ENCODE measurements around the gene SBF2. TPM values are rescaled to one million over a fixed set of nuclear protein-coding genes. Genes with fewer than 3 reads are reported as not detected.

Gene SBF2
- total RNA-seq, 1 experiment from 2014 or later: 31.3 TPM

- Histone ChIP-seq H2AFZ (ENCODE audit: low read length) (peak overlapping the region; percentile 65), H3K27me3 (ENCODE audit: low read length) (no peaks in the 10 kb centered on the region), H3K27ac (ENCODE audit: low read length) (peak overlapping the region; percentile 89), H3K9me3 (ENCODE audit: low read length) (no peaks in the 10 kb centered on the region), H4K20me1 (ENCODE audit: low read length) (peaks cover 10% of the 10 kb centered on the region), H3K36me3 (ENCODE audit: low read depth, low read length) (no peaks in the 10 kb centered on the region), H3K4me3 (ENCODE audit: low read length) (peak overlapping the region; percentile 93), H3K9ac (ENCODE audit: low read length) (peak overlapping the region; percentile 77), H3K9me2 (replicated peaks; ENCODE audit: low read length) (no peaks in the 10 kb centered on the region), H3F3A (ENCODE audit: low read length, unreplicated experiment) (no peaks in the 10 kb centered on the region), H3K4me2 (ENCODE audit: low read length) (peak overlapping the region; percentile 96), H3K4me1 (ENCODE audit: insufficient read depth, low read length) (peaks cover 21% of the 10 kb centered on the region), H3K79me2 (ENCODE audit: low read length) (peaks cover 24% of the 10 kb centered on the region)
- DNase-seq (no peak), ATAC-seq (no peak)
- ChIA-PET POLR2A (ENCODE audit: unreplicated experiment) (interaction anchor here (0.7 kb wide), 1 partner anchor 318 kb away, joined by 4 read pairs; no protein-coding TSS in a partner anchor), CTCF (interaction anchor here (0.6 to 1.3 kb wide), 4 partner anchors 58 to 317 kb away, joined by 3 to 7 read pairs (median 5); no protein-coding TSS in a partner anchor)
- TF ChIP-seq EZH2phosphoT487 (IDR thresholded peaks at IDR 0.05; ENCODE audit: borderline replicate concordance, low read length) (0 out of 2 replicates have a peak, but pooled peaks have one; percentile 64), CTCF (conservative IDR thresholded peaks at IDR 0.05; ENCODE audit: low read depth, low read length) (no peak)
- intact Hi-C loops (cut with micrococcal nuclease): loop anchor here (1.0 to 5.0 kb wide), 6 partner anchors 14 to 696 kb away; no protein-coding TSS in a partner anchor
- no TSS peak for BruUV-seq (replicated peaks)
These were observed 14.4 kb upstream of the SBF2 start for GRCh38 chr11:10308201-10308954.

GRCh38 chr11:10307400-10308200 is 13.6 kb upstream of the SBF2 start:
- Histone ChIP-seq H3K9ac (ENCODE audit: low read length) (peak overlapping the region; percentile 77), H3K27ac (ENCODE audit: low read length) (peak overlapping the region; percentile 89), H2AFZ (ENCODE audit: low read length) (peak overlapping the region; percentile 65), H3F3A (ENCODE audit: low read length, unreplicated experiment) (no peaks in the 10 kb centered on the region), H4K20me1 (ENCODE audit: low read length) (peaks cover 10% of the 10 kb centered on the region), H3K27me3 (ENCODE audit: low read length) (no peaks in the 10 kb centered on the region), H3K79me2 (ENCODE audit: low read length) (peaks cover 32% of the 10 kb centered on the region), H3K9me2 (replicated peaks; ENCODE audit: low read length) (no peaks in the 10 kb centered on the region), H3K9me3 (ENCODE audit: low read length) (no peaks in the 10 kb centered on the region), H3K36me3 (ENCODE audit: low read depth, low read length) (no peaks in the 10 kb centered on the region), H3K4me2 (ENCODE audit: low read length) (peak overlapping the region; percentile 96), H3K4me3 (ENCODE audit: low read length) (peak overlapping the region; percentile 93), H3K4me1 (ENCODE audit: insufficient read depth, low read length) (peaks cover 21% of the 10 kb centered on the region)
- BruUV-seq (replicated peaks): no TSS peak
- ChIA-PET CTCF (interaction anchor here (0.6 to 1.2 kb wide), 4 partner anchors 172 to 316 kb away, joined by 3 to 7 read pairs (median 4); no protein-coding TSS in a partner anchor), POLR2A (ENCODE audit: unreplicated experiment) (interaction anchor here (0.7 kb wide), 1 partner anchor 317 kb away, joined by 4 read pairs; no protein-coding TSS in a partner anchor)
- DNase-seq: peak; percentile 86
- TF ChIP-seq CTCF (conservative IDR thresholded peaks at IDR 0.05; ENCODE audit: low read depth, low read length) (peak; percentile 98), EZH2phosphoT487 (IDR thresholded peaks at IDR 0.05; ENCODE audit: borderline replicate concordance, low read length) (peak; percentile 91), EZH2 (IDR thresholded peaks at IDR 0.05; ENCODE audit: low read length, unreplicated experiment) (no peak)
- peak; percentile 21 for ATAC-seq
- intact Hi-C loops (cut with micrococcal nuclease): loop anchor here (1.0 to 5.0 kb wide), 8 partner anchors 15 to 695 kb away; no protein-coding TSS in a partner anchor
